Keratinocyte (primary cell): ENCODE results near the gene ATP5F1B. TPM values are rescaled to one million over a fixed set of nuclear protein-coding genes. Genes with fewer than 3 reads are reported as not detected.

Experiments used
- DNase-seq: peaks from one replicate; pipeline ENCODE4 v3.0.0-alpha.2; 2011; ENCODE audit warnings: low read depth, missing footprints, low spot score
- FAIRE-seq: peaks from 2 replicates; lab custom pipeline; 2011; peaks lifted over from hg19 to GRCh38; lab: Jason Lieb, UNC
- H2AFZ ChIP-seq: 2 replicates; pipeline ENCODE4 v1.6.0; 2012; ENCODE audit warnings: low read length, control low read depth, inconsistent platforms; ENCODE audit not compliant: control insufficient read depth
- H3K27ac ChIP-seq: 2 replicates; pipeline ENCODE4 v1.5.1; 2011; ENCODE audit warnings: low read length; ENCODE audit not compliant: control insufficient read depth, insufficient read depth
- H3K27me3 ChIP-seq: 3 replicates; pipeline ENCODE4 v1.6.0; 2011; ENCODE audit warnings: low read length; ENCODE audit not compliant: control insufficient read depth, insufficient read depth; ENCODE audit errors: extremely low read depth
- H3K36me3 ChIP-seq, 2 experiments: 2 replicates in 1 of 2; 3 replicates in 1 of 2; pipeline ENCODE4 v1.5.1; 2011; ENCODE audit warnings: low read length in 2 of 2, mild to moderate bottlenecking in 1 of 2; ENCODE audit not compliant: control insufficient read depth in 2 of 2, insufficient read depth in 2 of 2; ENCODE audit errors: extremely low read depth in 1 of 2
- H3K4me1 ChIP-seq: 3 replicates; pipeline ENCODE4 v1.5.1; 2011; ENCODE audit warnings: low read length; ENCODE audit not compliant: control insufficient read depth, insufficient read depth; ENCODE audit errors: extremely low read depth
- H3K4me2 ChIP-seq: 3 replicates; pipeline ENCODE4 v1.6.0; 2011; ENCODE audit warnings: low read depth, low read length; ENCODE audit not compliant: control insufficient read depth, insufficient read depth; ENCODE audit errors: extremely low read depth
- H3K4me3 ChIP-seq, 3 experiments: fragments of 200-600 bp in 1 of 3; sonication (generic) in 1 of 3; 2 replicates in 2 of 3; 3 replicates in 1 of 3; pipeline ENCODE4 v1.5.1; 2011 to 2016; ENCODE audit warnings: low read length in 3 of 3, mild to moderate bottlenecking in 3 of 3, control low read depth in 2 of 3, inconsistent platforms in 1 of 3, low read depth in 1 of 3, mixed read lengths in 1 of 3, mixed run types in 1 of 3, moderate library complexity in 1 of 3; ENCODE audit not compliant: control insufficient read depth in 2 of 3, insufficient read depth in 2 of 3; ENCODE audit errors: extremely low read depth in 1 of 3
- H3K79me2 ChIP-seq: 2 replicates; pipeline ENCODE4 v1.6.0; 2012; ENCODE audit warnings: low read length; ENCODE audit not compliant: control insufficient read depth, insufficient read depth
- H3K9ac ChIP-seq: 3 replicates; pipeline ENCODE4 v1.6.0; 2011; ENCODE audit warnings: low read length; ENCODE audit not compliant: control insufficient read depth, insufficient read depth; ENCODE audit errors: extremely low read depth
- H3K9me1 ChIP-seq: 3 replicates; pipeline ENCODE4 v1.6.0; 2011; ENCODE audit warnings: low read length; ENCODE audit not compliant: control insufficient read depth, insufficient read depth; ENCODE audit errors: extremely low read depth
- H3K9me3 ChIP-seq: 2 replicates; pipeline ENCODE4 v1.5.1; 2012; ENCODE audit warnings: low read depth, low read length; ENCODE audit not compliant: control insufficient read depth
- H4K20me1 ChIP-seq: 3 replicates; pipeline ENCODE4 v1.6.0; 2011; ENCODE audit warnings: low read length; ENCODE audit not compliant: control insufficient read depth, insufficient read depth; ENCODE audit errors: extremely low read depth
- EZH2 ChIP-seq: IDR thresholded peaks from one replicate; pipeline ENCODE4 v1.6.1; 2012; ENCODE audit warnings: inconsistent platforms, mild to moderate bottlenecking, low read length, moderate library complexity
- dilution Hi-C: fragments of 300-500 bp; cut with MboI; formaldehyde crosslinking; loops from one replicate; pipeline ENCODE4 v1.7.0; 2020; ENCODE audit warnings: low sequenced_read_pairs; ENCODE audit not compliant: extremely low pct_ligation_motif_present
- polyA plus RNA-seq, 5 experiments: library from polyadenylated mRNA; depleted of rRNA in 3 of 5; stranded (reverse) in 3 of 5; stranded (forward) in 1 of 5; unstranded in 1 of 5; fragments of >200 nt; gene quantifications; 1 replicate in 1 of 5; 2 replicates in 3 of 5; 3 replicates in 1 of 5; pipeline versions ENCODE4 v1.2.1 to v1.2.3, GENCODE V29; 2011 to 2012; ENCODE audit warnings: missing spikeins in 2 of 5, low read depth in 1 of 5, low replicate concordance in 1 of 5
- TF ChIP-seq, protein P1 (sequence below), 3 experiments: IDR thresholded peaks in 1 of 3; conservative IDR thresholded peaks in 1 of 3; optimal IDR thresholded peaks in 1 of 3; 2 replicates in 2 of 3; 3 replicates in 1 of 3; pipeline versions ENCODE3 to v1.5.1; 2011; ENCODE audit warnings: low read length in 3 of 3, mild to moderate bottlenecking in 3 of 3, moderate library complexity in 2 of 3, control low read depth in 1 of 3, inconsistent platforms in 1 of 3; ENCODE audit not compliant: insufficient read depth in 2 of 3; ENCODE audit errors: extremely low read depth in 1 of 3

Gene ATP5F1B
- polyA plus RNA-seq, 1 donor (not counting 4 experiments of a cell fraction or from before 2014, with no cell fraction given): 1,488 TPM

DNA sequence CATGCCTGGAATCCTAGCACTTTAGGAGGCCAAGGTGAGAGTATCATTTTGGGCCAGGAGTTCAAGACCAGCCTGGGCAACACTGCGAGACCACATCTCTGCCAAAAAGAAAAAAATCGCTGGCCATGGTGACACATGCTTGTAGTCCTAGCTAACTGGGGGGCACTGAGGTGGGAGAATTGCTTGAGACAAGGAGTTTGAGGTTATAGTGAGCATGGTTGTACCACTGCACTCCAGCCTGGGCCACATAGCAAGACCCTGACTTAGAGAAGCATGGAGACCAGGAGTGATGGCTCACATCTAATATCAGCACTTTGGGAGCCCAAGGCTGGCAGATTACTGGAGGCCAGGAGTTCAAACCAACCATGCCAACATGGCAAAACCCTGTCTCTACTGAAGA lies 33.1 kb upstream of the ATP5F1B start:
- no peaks in the 10 kb centered on the region for H3K27me3 ChIP-seq
- no peak overlapping the region for H2AFZ ChIP-seq
- no peaks in the 10 kb centered on the region for H3K9me1 ChIP-seq
- peaks cover 2% of the 10 kb centered on the region for H3K4me1 ChIP-seq
- H3K36me3 ChIP-seq: peaks cover 0 to 11% of the 10 kb centered on the region in 2 experiments
- dilution Hi-C loops: no loop called here
- FAIRE-seq (no peak), DNase-seq (no peak)
- H4K20me1 ChIP-seq: peaks cover 32% of the 10 kb centered on the region
- TF ChIP-seq, protein P1, sequence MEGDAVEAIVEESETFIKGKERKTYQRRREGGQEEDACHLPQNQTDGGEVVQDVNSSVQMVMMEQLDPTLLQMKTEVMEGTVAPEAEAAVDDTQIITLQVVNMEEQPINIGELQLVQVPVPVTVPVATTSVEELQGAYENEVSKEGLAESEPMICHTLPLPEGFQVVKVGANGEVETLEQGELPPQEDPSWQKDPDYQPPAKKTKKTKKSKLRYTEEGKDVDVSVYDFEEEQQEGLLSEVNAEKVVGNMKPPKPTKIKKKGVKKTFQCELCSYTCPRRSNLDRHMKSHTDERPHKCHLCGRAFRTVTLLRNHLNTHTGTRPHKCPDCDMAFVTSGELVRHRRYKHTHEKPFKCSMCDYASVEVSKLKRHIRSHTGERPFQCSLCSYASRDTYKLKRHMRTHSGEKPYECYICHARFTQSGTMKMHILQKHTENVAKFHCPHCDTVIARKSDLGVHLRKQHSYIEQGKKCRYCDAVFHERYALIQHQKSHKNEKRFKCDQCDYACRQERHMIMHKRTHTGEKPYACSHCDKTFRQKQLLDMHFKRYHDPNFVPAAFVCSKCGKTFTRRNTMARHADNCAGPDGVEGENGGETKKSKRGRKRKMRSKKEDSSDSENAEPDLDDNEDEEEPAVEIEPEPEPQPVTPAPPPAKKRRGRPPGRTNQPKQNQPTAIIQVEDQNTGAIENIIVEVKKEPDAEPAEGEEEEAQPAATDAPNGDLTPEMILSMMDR (optimal IDR thresholded peaks at IDR 0.05 in 1 of 3, IDR thresholded peaks at IDR 0.05 in 1 of 3, conservative IDR thresholded peaks at IDR 0.05 in 1 of 3; ENCODE audit: extremely low read depth in 1 of 3, insufficient read depth in 2 of 3, low read length in 3 of 3): no peak
- TF ChIP-seq EZH2: no peak
- no peak overlapping the region for H3K4me3 ChIP-seq
- no peak overlapping the region for H3K27ac ChIP-seq
- H3K79me2 ChIP-seq: peaks cover 99% of the 10 kb centered on the region
- H3K9me3 ChIP-seq: no peaks in the 10 kb centered on the region
- H3K4me2 ChIP-seq: no peak overlapping the region
- no peak overlapping the region for H3K9ac ChIP-seq

- H3K36me3 ChIP-seq: peaks cover 0 to 11% of the 10 kb centered on the region in 2 experiments
- H3K9ac ChIP-seq: no peak overlapping the region
- H3K9me3 ChIP-seq: no peaks in the 10 kb centered on the region
- no peak overlapping the region for H2AFZ ChIP-seq
- no peaks in the 10 kb centered on the region for H3K4me1 ChIP-seq
- H3K79me2 ChIP-seq: peaks cover 98% of the 10 kb centered on the region
- FAIRE-seq: no peak
- H3K27me3 ChIP-seq: no peaks in the 10 kb centered on the region
- H4K20me1 ChIP-seq: peaks cover 34% of the 10 kb centered on the region
- no peak overlapping the region for H3K27ac ChIP-seq
- H3K4me3 ChIP-seq: no peak overlapping the region
- dilution Hi-C loops: no loop called here
- no peak for TF ChIP-seq EZH2
- TF ChIP-seq, protein P1 (optimal IDR thresholded peaks at IDR 0.05 in 1 of 3, IDR thresholded peaks at IDR 0.05 in 1 of 3, conservative IDR thresholded peaks at IDR 0.05 in 1 of 3; ENCODE audit: extremely low read depth in 1 of 3, insufficient read depth in 2 of 3, low read length in 3 of 3): no peak
- H3K4me2 ChIP-seq: no peak overlapping the region
- H3K9me1 ChIP-seq: no peaks in the 10 kb centered on the region
- DNase-seq: no peak
Measured at GRCh38 chr12:56677680-56678079, 31.9 kb upstream of the ATP5F1B start.
